Neutrophil (primary cell): ENCODE data around the gene C2CD2.

ENCODE experiments used
- H3K27ac ChIP-seq: fragments of 200-600 bp; sonication (generic); 2 replicates; pipeline ENCODE4 v1.5.1; 2016; ENCODE audit warnings: mild to moderate bottlenecking, moderate library complexity
- H3K27me3 ChIP-seq: fragments of 200-600 bp; sonication (generic); 2 replicates; pipeline ENCODE4 v1.6.0; 2016; ENCODE audit warnings: mild to moderate bottlenecking
- H3K36me3 ChIP-seq: fragments of 200-600 bp; sonication (generic); 2 replicates; pipeline ENCODE4 v1.5.1; 2017
- H3K4me1 ChIP-seq, 2 experiments: fragments of 200-600 bp in 1 of 2; sonication (generic) in 1 of 2; 1 replicate in 1 of 2; 2 replicates in 1 of 2; pipeline versions ENCODE4 v1.5.1 to v1.6.1; 2013 to 2016; ENCODE audit warnings: low read depth in 1 of 2, low read length in 1 of 2, mild to moderate bottlenecking in 1 of 2, moderate library complexity in 1 of 2; ENCODE audit not compliant: control insufficient read depth in 1 of 2, insufficient read depth in 1 of 2
- H3K4me3 ChIP-seq, 2 experiments: fragments of 200-600 bp in 1 of 2; sonication (generic) in 1 of 2; 1 replicate in 1 of 2; 2 replicates in 1 of 2; pipeline ENCODE4 v1.5.1; 2013 to 2016; ENCODE audit warnings: low read depth in 1 of 2, low read length in 1 of 2, mild to moderate bottlenecking in 1 of 2, moderate library complexity in 1 of 2
- H3K9me3 ChIP-seq: fragments of 200-600 bp; sonication (generic); 2 replicates; pipeline ENCODE4 v1.5.1; 2016
- CTCF ChIP-seq: fragments of 200-600 bp; sonication (generic); IDR thresholded peaks from 2 replicates; pipeline ENCODE4 v1.5.1; 2016; ENCODE audit warnings: antibody characterized with exemption

C2CD2 gene

DNA sequence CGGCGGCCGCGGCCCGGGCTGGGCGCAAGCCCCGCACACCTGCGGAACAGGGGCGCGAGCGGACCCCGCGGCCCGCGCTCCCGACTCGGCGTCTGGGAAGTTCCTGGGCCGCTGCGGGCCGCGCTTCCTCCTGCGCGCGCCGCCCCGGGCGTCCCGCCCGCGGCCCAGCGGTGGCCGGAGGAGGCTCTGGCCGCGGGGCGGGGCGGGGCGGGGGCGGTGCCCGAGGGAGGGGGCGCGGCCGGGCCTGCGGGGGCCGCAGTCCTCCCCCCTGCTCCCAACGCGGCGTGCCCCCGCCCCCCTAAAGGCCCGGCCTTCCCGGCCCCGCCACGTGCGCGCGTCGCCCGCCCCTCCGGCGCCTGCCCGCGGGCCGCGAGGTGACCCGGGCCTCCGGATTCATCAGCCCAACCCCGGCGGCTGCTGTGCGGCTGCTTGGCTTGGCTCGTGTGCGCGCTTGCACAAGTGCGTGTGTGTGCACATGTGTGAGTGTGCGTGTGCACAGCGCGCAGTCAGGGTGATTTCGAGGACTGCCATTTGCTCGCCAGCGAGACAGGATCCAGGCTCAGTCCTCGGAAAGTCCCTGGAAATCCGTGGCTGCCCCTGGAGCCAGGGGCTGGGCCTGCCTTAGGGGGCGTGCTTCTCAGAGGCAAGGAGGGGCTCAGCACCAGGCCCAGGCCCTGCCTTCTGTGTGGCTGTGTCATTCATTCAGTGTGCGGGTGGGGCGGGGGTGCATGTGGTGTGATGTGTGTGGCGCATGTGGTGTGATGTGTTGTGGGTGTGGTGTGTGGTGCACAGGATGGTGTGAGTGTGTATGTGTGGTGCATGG, at the start of gene C2CD2:
Gene C2CD2 (minus strand): TSS at position 188 of the 823 bp plus-strand sequence. CDS start 370 bp downstream, outside the sequence.
- H3K27ac ChIP-seq: no peak within 1 kb of the TSS
- TF ChIP-seq CTCF: no peak
- H3K4me3 ChIP-seq: peak within 1 kb of the TSS; percentile 15 to 32
- H3K9me3 ChIP-seq: no peaks in the 10 kb centered on the region
- H3K36me3 ChIP-seq: no peaks in the 10 kb centered on the region
- H3K27me3 ChIP-seq: peaks cover 68% of the 10 kb centered on the region
- peaks cover 9 to 11% of the 10 kb centered on the region in 2 experiments for H3K4me1 ChIP-seq

DNA sequence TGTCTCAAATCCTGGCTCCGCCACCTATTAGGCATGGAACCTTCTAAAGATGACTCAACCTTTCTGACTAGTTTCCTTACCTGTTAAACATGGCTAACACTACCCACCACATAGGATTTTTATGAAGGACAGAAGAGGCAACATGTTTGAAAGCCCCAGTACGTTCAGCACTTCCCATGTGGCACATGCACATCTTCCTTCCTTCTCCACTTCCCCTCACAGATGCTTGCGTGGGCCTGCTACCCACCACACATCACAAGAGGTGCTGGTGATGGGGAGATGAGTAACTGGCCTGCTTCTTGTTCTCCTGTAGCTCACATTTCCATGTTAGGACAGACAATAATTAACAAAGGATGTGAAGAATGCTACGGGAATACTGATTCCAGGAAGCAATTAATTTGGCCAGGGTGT, 49.2 kb upstream of the C2CD2 start:
- peaks cover 4% of the 10 kb centered on the region for H3K27me3 ChIP-seq
- no peak overlapping the region for H3K27ac ChIP-seq
- H3K4me1 ChIP-seq: no peaks in the 10 kb centered on the region
- H3K9me3 ChIP-seq: no peaks in the 10 kb centered on the region
- no peak overlapping the region for H3K4me3 ChIP-seq
- no peaks in the 10 kb centered on the region for H3K36me3 ChIP-seq
- no peak for TF ChIP-seq CTCF

GRCh38 chr21:42002421-42002958, 48.7 kb upstream of the C2CD2 start:
- no peaks in the 10 kb centered on the region for H3K9me3 ChIP-seq
- no peak for TF ChIP-seq CTCF
- H3K27me3 ChIP-seq: no peaks in the 10 kb centered on the region
- H3K4me1 ChIP-seq: no peaks in the 10 kb centered on the region
- no peak overlapping the region for H3K4me3 ChIP-seq
- H3K27ac ChIP-seq: no peak overlapping the region
- H3K36me3 ChIP-seq: no peaks in the 10 kb centered on the region

DNA sequence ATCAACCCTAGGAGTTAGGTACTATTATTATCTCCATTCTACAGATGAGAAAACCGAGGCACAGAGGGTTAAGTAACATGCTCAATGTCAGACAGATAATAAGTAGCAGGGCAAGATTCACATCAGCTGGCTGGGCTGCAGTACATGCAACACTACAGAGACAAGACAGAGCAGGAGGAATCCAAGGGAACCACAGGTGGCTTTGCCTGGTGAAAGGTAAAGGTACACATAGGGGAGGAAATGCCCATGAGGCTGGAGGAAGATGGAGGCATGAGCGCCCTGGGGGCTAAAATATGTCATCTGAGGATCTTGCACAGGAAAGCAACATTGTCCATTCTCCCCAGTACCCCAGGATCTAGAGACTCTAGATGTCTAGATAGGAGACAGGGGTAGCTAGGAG, 48.0 kb upstream of the C2CD2 start:
- Histone ChIP-seq H3K27me3 (no peaks in the 10 kb centered on the region), H3K9me3 (no peaks in the 10 kb centered on the region), H3K36me3 (no peaks in the 10 kb centered on the region), H3K4me3 (no peak overlapping the region), H3K27ac (no peak overlapping the region), H3K4me1 (no peaks in the 10 kb centered on the region)
- no peak for TF ChIP-seq CTCF

DNA sequence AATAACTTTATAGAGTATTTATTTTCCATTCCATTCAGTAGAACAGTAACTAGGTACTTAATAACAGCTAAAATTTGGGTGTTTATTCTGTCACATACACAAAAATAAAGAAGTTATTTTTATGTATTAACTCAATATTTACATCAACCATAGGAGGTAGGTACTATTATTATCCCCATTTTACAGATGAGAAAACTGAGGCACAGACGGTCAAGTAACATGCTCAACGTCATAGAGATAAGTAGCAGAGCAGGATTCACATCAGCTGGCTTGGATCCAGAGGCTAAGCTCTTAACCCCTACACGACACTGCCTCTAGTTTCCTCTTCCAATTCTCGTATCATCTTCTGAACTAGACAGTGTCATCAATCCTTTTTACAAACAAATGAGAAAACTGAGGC, 47.1 kb upstream of the C2CD2 start:
- Histone ChIP-seq H3K27ac (no peak overlapping the region), H3K27me3 (no peaks in the 10 kb centered on the region), H3K4me1 (no peaks in the 10 kb centered on the region), H3K36me3 (no peaks in the 10 kb centered on the region), H3K4me3 (no peak overlapping the region), H3K9me3 (no peaks in the 10 kb centered on the region)
- no peak for TF ChIP-seq CTCF
